ENCODE results near the gene SASH3. TPM values are rescaled to one million over a fixed set of nuclear protein-coding genes. Genes with fewer than 3 reads are reported as not detected.

Gene SASH3
- total RNA-seq: not detected in 2 replicates
- long read RNA-seq: 0 reads

DNA sequence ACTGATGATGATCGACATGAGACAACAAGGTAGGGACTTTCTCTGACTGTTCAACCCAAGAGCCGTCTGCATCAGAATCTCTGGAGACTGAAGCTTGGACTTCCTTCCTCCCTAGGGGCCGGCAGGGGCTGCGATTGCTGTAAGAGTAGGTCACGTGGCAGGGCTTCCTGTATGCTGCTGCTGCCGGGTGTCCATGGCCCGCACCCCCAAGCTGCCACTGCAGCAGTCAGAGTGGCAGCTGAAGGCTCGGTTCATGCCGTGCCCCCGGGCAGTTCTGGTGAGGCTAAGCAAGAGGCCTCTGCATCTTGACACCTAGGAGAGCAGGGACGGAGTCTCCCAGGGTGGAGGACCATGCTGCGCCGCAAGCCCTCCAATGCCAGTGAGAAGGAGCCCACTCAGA, at the start of gene SASH3:
SASH3 (plus strand) TSS at position 203 of the 400 bp plus-strand sequence; CDS start at position 352, 149 bp downstream.
- Mint-ChIP-seq H3K36me3 (ENCODE audit: insufficient read depth) (peaks cover 1% of the 10 kb centered on the region), H3K9me3 (ENCODE audit: low read depth) (peaks cover 7% of the 10 kb centered on the region), H3K27me3 (no peaks in the 10 kb centered on the region), H3K4me1 (ENCODE audit: low read depth) (peaks cover 1% of the 10 kb centered on the region), H3K27ac (no peak within 1 kb of the TSS), H3K4me3 (ENCODE audit: low read depth) (no peak within 1 kb of the TSS)
- no peak for DNase-seq (ENCODE audit: low spot score, unreplicated experiment)
- no peak for TF ChIP-seq CTCF (IDR thresholded peaks at IDR 0.05; ENCODE audit: unreplicated experiment)

- Mint-ChIP-seq H3K27ac (no peak overlapping the region), H3K4me3 (ENCODE audit: low read depth) (no peak overlapping the region), H3K27me3 (peaks cover 12% of the 10 kb centered on the region), H3K9me3 (ENCODE audit: low read depth) (peaks cover 19% of the 10 kb centered on the region), H3K4me1 (ENCODE audit: low read depth) (no peaks in the 10 kb centered on the region), H3K36me3 (ENCODE audit: insufficient read depth) (peaks cover 1% of the 10 kb centered on the region)
- DNase-seq (ENCODE audit: low spot score, unreplicated experiment): no peak
- no peak for TF ChIP-seq CTCF (IDR thresholded peaks at IDR 0.05; ENCODE audit: unreplicated experiment)
Observed at GRCh38 chrX:129731228-129731627, 48.5 kb upstream of the SASH3 start.

DNA sequence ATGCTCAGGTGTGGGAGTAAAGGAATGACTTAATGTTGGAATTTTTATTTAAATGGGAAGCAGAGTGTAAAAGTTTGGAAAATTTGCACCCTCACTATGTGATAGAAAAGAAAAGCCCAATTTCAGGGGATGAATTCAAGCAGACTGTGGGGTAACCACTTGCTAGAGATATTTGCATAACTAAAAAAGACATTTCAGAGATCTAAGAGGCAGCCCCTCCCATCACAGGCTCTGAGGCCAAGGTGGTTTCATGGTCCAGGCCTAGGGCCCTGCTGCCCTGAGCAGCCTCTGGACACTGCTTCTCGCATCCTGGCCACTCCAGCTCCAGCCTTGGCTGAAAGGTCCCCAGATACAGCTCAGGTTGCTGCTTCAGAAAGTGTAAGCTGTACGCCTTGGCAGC, 46.9 kb upstream of the SASH3 start:
- Mint-ChIP-seq H3K4me3 (ENCODE audit: low read depth) (no peak overlapping the region), H3K4me1 (ENCODE audit: low read depth) (no peaks in the 10 kb centered on the region), H3K36me3 (ENCODE audit: insufficient read depth) (peaks cover 1% of the 10 kb centered on the region), H3K27ac (no peak overlapping the region), H3K27me3 (peaks cover 12% of the 10 kb centered on the region), H3K9me3 (ENCODE audit: low read depth) (peaks cover 19% of the 10 kb centered on the region)
- TF ChIP-seq CTCF (IDR thresholded peaks at IDR 0.05; ENCODE audit: unreplicated experiment): no peak
- no peak for DNase-seq (ENCODE audit: low spot score, unreplicated experiment)

- no peak for DNase-seq (ENCODE audit: low spot score, unreplicated experiment)
- TF ChIP-seq CTCF (IDR thresholded peaks at IDR 0.05; ENCODE audit: unreplicated experiment): no peak
- Mint-ChIP-seq H3K9me3 (ENCODE audit: low read depth) (peaks cover 19% of the 10 kb centered on the region), H3K27me3 (peaks cover 17% of the 10 kb centered on the region), H3K4me1 (ENCODE audit: low read depth) (no peaks in the 10 kb centered on the region), H3K36me3 (ENCODE audit: insufficient read depth) (peaks cover 1% of the 10 kb centered on the region), H3K4me3 (ENCODE audit: low read depth) (no peak overlapping the region), H3K27ac (no peak overlapping the region)
Observed at GRCh38 chrX:129733335-129733734, 46.4 kb upstream of the SASH3 start.

DNA sequence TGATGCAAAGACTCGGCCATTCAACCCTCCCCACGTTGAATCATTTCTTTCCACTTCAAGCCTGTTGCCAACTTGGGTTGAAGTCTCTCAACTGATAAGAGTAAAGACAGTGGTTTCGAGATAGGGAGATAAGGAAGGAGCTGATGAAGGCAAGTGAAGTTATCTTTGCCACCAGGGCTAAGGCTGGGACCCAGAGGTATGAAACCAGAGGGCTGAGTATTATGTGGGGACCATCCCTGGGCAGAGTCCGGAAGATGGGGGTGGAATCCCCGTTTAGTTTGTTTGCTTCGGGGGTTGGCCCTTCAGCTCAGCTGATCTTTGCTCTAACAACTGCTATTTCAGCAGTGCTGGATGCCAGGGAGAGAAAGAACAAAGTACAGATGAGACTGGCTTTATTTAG, 43.3 kb upstream of the SASH3 start:
- Mint-ChIP-seq H3K4me1 (ENCODE audit: low read depth) (peaks cover 6% of the 10 kb centered on the region), H3K4me3 (ENCODE audit: low read depth) (no peak overlapping the region), H3K36me3 (ENCODE audit: insufficient read depth) (peaks cover 1% of the 10 kb centered on the region), H3K27me3 (peaks cover 15% of the 10 kb centered on the region), H3K27ac (no peak overlapping the region), H3K9me3 (ENCODE audit: low read depth) (peaks cover 10% of the 10 kb centered on the region)
- no peak for TF ChIP-seq CTCF (IDR thresholded peaks at IDR 0.05; ENCODE audit: unreplicated experiment)
- no peak for DNase-seq (ENCODE audit: low spot score, unreplicated experiment)

Measured in progenitor cell of endocrine pancreas (in vitro differentiated cells).